Smooth muscle cell (in vitro differentiated cells): ENCODE results near the gene RNF20. TPM values are rescaled to one million over a fixed set of nuclear protein-coding genes. Genes with fewer than 3 reads are reported as not detected.

ENCODE experiments used
- DNase-seq: peaks from one replicate; lab custom pipeline; 2025; ENCODE audit not compliant: unreplicated experiment; lab: John Stamatoyannopoulos, UW
- H2AFZ ChIP-seq: fragments of 200-600 bp; sonication (generic); 2 replicates; pipeline ENCODE4 v1.6.0; 2016; ENCODE audit warnings: antibody characterized with exemption, low read depth, mild to moderate bottlenecking
- H3F3A ChIP-seq: fragments of 200-600 bp; sonication (generic); 2 replicates; pipeline ENCODE4 v1.6.0; 2017; ENCODE audit warnings: antibody characterized with exemption, low read depth
- H3K27ac ChIP-seq: fragments of 200-600 bp; sonication (generic); 2 replicates; pipeline ENCODE4 v1.5.1; 2016; ENCODE audit warnings: low read depth, mild to moderate bottlenecking
- H3K27me3 ChIP-seq: fragments of 200-600 bp; sonication (generic); 2 replicates; pipeline ENCODE4 v1.6.1; 2016; ENCODE audit warnings: low read depth, mild to moderate bottlenecking
- H3K36me3 ChIP-seq: fragments of 200-600 bp; sonication (generic); 2 replicates; pipeline ENCODE4 v1.5.1; 2016; ENCODE audit warnings: low read depth
- H3K4me1 ChIP-seq: fragments of 200-600 bp; sonication (generic); 2 replicates; pipeline ENCODE4 v1.5.1; 2016; ENCODE audit warnings: low read depth
- H3K4me2 ChIP-seq: fragments of 200-600 bp; sonication (generic); 2 replicates; pipeline ENCODE4 v1.6.0; 2016; ENCODE audit warnings: mild to moderate bottlenecking
- H3K4me3 ChIP-seq: fragments of 200-600 bp; sonication (generic); 2 replicates; pipeline ENCODE4 v1.5.1; 2016; ENCODE audit warnings: mild to moderate bottlenecking
- H3K79me2 ChIP-seq: fragments of 200-600 bp; sonication (generic); 2 replicates; pipeline ENCODE4 v1.6.0; 2016; ENCODE audit warnings: low read depth, mild to moderate bottlenecking
- H3K9ac ChIP-seq: fragments of 200-600 bp; sonication (generic); 2 replicates; pipeline ENCODE4 v1.6.0; 2016; ENCODE audit warnings: low read depth
- H3K9me3 ChIP-seq: fragments of 200-600 bp; sonication (generic); replicated peaks from 2 replicates; pipeline ENCODE4 v1.5.1; 2016; ENCODE audit warnings: low read depth
- H4K20me1 ChIP-seq: fragments of 200-600 bp; sonication (generic); 2 replicates; pipeline ENCODE4 v1.6.0; 2016; ENCODE audit warnings: low read depth
- WGBS: methylation state at CpG from one replicate; pipeline ENCODE4 v1.1.7; 2016; ENCODE audit warnings: low lambda C conversion rate; 5-methylcytosine and 5-hydroxymethylcytosine counted together
- polyA plus RNA-seq: library from polyadenylated mRNA; unstranded; fragments of >200 nt; fragmentation: Nextera tagmentation; extraction: Ambion mirVana; gene quantifications from 2 replicates; pipeline ENCODE4 v1.2.1, GENCODE V29; 2016
- total RNA-seq: library from RNA; depleted of rRNA; stranded (reverse); fragments of >200 nt; gene quantifications from 2 replicates; pipeline ENCODE4 v1.2.3, GENCODE V29; 2014
- TF ChIP-seq, protein P1 (sequence below): fragments of 200-600 bp; sonication (generic); IDR thresholded peaks from 2 replicates; pipeline ENCODE4 v1.5.1; 2017; ENCODE audit warnings: borderline replicate concordance, mild to moderate bottlenecking, antibody characterized with exemption; ENCODE audit not compliant: insufficient read depth, poor library complexity, severe bottlenecking

The RNF20 gene
- total and polyA plus RNA-seq, 2 experiments from 2014 or later, result 12.8 to 18.0 TPM

DNA sequence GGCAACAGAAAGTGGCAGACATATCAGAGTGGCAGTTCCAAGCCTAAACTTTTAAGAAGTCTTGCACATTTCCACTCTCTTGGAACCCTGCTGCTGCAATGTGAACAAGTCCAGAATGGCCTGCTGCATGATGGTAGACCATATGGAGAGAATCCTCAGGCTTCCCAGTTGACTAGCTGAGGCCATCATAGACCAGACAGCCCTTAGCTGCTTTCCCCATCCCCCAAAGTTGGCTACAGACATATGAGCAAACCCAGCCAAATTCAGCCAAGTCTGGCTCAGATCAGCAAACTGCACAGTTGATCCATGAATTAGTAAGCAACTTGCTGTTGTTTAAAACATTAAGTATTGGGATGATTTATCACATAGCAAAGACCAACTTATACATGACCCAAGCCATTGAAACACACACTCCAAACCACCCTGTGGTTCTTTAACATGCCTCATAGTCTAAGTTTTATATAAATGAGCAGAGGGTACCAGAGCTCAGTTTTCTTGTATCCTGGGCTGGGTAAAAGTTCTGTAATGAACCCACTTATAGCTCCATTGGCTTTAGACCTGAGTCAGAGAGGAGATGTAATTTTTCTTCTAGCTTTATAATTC, 41.2 kb downstream of the RNF20 start:
- Histone ChIP-seq H2AFZ (no peak overlapping the region), H3K4me2 (no peak overlapping the region), H3K4me3 (no peak overlapping the region), H3K9ac (no peak overlapping the region), H3K36me3 (no peaks in the 10 kb centered on the region), H3K27me3 (no peaks in the 10 kb centered on the region), H4K20me1 (no peaks in the 10 kb centered on the region), H3K79me2 (no peaks in the 10 kb centered on the region), H3K9me3 (no peaks in the 10 kb centered on the region), H3F3A (no peaks in the 10 kb centered on the region), H3K27ac (no peak overlapping the region), H3K4me1 (no peaks in the 10 kb centered on the region)
- TF ChIP-seq, protein P1, sequence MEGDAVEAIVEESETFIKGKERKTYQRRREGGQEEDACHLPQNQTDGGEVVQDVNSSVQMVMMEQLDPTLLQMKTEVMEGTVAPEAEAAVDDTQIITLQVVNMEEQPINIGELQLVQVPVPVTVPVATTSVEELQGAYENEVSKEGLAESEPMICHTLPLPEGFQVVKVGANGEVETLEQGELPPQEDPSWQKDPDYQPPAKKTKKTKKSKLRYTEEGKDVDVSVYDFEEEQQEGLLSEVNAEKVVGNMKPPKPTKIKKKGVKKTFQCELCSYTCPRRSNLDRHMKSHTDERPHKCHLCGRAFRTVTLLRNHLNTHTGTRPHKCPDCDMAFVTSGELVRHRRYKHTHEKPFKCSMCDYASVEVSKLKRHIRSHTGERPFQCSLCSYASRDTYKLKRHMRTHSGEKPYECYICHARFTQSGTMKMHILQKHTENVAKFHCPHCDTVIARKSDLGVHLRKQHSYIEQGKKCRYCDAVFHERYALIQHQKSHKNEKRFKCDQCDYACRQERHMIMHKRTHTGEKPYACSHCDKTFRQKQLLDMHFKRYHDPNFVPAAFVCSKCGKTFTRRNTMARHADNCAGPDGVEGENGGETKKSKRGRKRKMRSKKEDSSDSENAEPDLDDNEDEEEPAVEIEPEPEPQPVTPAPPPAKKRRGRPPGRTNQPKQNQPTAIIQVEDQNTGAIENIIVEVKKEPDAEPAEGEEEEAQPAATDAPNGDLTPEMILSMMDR, result no peak
- no peak for DNase-seq

DNA sequence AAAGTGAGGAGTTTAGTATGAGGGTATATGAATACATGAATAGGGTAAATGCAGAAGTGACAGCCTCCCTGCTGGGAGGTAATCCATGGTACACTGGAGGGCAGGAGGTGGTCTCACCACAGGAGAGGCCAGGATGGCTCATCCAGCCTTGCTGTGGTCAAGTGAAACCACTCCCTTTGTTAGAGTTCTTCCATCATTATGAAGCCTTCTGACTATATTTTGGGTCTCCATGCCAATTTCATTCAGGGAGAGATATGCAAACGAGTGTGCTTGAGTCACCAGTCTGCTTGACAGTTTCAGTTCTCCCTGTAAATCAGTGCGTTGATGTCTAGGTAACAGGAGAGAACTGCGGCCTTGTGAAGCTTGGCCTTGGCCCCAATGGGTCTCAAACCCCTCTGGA, 44.7 kb downstream of the RNF20 start:
- H3K36me3 ChIP-seq, result no peaks in the 10 kb centered on the region
- no peak overlapping the region for H3K4me2 ChIP-seq
- H3K4me1 ChIP-seq, result no peaks in the 10 kb centered on the region
- 83% methylated on average over 3 of the region's 3 CpGs for WGBS
- no peaks in the 10 kb centered on the region for H3K27me3 ChIP-seq
- no peak overlapping the region for H3K9ac ChIP-seq
- H3F3A ChIP-seq, result no peaks in the 10 kb centered on the region
- H2AFZ ChIP-seq, result no peak overlapping the region
- H3K9me3 ChIP-seq, result no peaks in the 10 kb centered on the region
- TF ChIP-seq, protein P1, result no peak
- H3K27ac ChIP-seq, result no peak overlapping the region
- H3K79me2 ChIP-seq, result no peaks in the 10 kb centered on the region
- H4K20me1 ChIP-seq, result no peaks in the 10 kb centered on the region
- no peak overlapping the region for H3K4me3 ChIP-seq
- DNase-seq, result no peak

DNA sequence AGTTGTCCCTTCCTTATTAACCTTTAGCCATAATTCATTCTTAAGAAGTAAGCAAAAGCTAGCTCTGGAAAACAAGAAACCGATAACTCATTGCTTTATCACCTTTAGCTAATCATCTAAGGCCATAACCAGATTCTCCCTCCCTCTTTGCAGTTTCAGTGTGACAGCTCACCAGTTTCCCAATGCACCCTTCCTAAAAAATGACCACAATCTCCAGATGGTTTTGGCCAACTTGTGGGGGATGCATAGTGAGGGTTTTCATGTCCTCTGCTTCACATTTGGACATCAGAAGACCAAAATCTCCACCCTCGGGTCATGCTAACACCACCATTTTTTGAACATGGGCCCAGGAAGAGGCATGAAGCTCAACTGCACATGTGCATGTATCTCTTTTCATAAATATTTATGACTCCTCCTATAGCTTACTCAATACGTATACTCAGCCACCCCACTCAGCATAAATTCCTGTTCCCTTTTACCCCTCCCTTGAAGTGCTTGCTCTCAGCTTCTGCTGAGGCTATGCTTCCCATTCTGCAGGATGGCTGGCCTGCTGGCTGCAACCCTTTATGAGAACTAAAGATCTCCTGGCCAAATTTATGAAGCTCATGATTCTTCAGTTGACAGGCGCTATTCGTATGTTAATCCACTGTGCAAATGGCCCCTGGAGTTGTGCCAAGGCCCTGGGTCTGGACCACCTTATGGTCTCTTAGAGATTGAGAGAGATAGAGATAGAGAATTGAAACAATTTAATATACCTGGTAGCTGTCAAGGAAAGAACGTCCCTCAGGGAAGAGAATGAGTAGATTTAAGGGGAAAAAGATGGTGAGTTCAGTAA, 46.3 kb downstream of the RNF20 start:
- Histone ChIP-seq H3K27me3 (no peaks in the 10 kb centered on the region), H2AFZ (no peak overlapping the region), H4K20me1 (no peaks in the 10 kb centered on the region), H3K9me3 (no peaks in the 10 kb centered on the region), H3F3A (no peaks in the 10 kb centered on the region), H3K4me3 (no peak overlapping the region), H3K4me2 (no peak overlapping the region), H3K36me3 (no peaks in the 10 kb centered on the region), H3K27ac (no peak overlapping the region), H3K79me2 (no peaks in the 10 kb centered on the region), H3K4me1 (no peaks in the 10 kb centered on the region), H3K9ac (no peak overlapping the region)
- TF ChIP-seq, protein P1, result no peak
- no peak for DNase-seq
- WGBS, result 90% methylated on average over 6 of the region's 6 CpGs
